ENCODE results near the gene TENM4.

DNA sequence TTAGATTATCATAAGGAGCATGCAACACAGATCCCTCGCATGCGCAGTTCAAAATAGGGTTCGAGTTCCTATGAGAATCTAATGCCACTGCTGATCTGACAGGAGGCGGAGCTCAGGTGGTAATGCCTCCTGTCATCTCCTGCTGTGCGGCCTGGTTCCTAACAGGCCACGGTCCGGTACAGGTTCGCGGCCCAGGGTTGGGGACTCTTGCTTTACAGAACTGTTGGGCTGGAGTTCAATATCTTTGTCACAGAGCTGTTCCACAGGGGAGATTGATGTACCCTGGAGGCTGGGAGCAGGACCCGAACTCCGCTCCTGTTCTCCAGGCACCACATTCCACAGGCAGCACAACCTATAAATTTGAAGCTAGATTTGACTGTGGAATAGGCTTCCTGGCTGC lies 508.1 kb downstream of the TENM4 start:
- TF ChIP-seq, protein P1, sequence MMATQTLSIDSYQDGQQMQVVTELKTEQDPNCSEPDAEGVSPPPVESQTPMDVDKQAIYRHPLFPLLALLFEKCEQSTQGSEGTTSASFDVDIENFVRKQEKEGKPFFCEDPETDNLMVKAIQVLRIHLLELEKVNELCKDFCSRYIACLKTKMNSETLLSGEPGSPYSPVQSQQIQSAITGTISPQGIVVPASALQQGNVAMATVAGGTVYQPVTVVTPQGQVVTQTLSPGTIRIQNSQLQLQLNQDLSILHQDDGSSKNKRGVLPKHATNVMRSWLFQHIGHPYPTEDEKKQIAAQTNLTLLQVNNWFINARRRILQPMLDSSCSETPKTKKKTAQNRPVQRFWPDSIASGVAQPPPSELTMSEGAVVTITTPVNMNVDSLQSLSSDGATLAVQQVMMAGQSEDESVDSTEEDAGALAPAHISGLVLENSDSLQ (IDR thresholded peaks at IDR 0.05) = no peak
- TF ChIP-seq NFRKB (IDR thresholded peaks at IDR 0.05) = no peak

Measured in HEK293T (cell line).